ENCODE data around the gene SSTR1.

- TF ChIP-seq, protein P1, sequence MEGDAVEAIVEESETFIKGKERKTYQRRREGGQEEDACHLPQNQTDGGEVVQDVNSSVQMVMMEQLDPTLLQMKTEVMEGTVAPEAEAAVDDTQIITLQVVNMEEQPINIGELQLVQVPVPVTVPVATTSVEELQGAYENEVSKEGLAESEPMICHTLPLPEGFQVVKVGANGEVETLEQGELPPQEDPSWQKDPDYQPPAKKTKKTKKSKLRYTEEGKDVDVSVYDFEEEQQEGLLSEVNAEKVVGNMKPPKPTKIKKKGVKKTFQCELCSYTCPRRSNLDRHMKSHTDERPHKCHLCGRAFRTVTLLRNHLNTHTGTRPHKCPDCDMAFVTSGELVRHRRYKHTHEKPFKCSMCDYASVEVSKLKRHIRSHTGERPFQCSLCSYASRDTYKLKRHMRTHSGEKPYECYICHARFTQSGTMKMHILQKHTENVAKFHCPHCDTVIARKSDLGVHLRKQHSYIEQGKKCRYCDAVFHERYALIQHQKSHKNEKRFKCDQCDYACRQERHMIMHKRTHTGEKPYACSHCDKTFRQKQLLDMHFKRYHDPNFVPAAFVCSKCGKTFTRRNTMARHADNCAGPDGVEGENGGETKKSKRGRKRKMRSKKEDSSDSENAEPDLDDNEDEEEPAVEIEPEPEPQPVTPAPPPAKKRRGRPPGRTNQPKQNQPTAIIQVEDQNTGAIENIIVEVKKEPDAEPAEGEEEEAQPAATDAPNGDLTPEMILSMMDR (IDR thresholded peaks at IDR 0.05; ENCODE audit: insufficient read depth, low read length, poor library complexity, severe bottlenecking), result no peak
- no peak for TF ChIP-seq EZH2phosphoT487 (conservative IDR thresholded peaks at IDR 0.05; ENCODE audit: low read length)
Measured at GRCh38 chr14:38176379-38176778, 31.3 kb upstream of the SSTR1 start.
